D721Med (cell line): ENCODE measurements around the gene SIGLEC5.

Experiments used
- DNase-seq: peaks from one replicate; pipeline ENCODE4 v3.0.0; 2011; ENCODE audit warnings: low spot score; ENCODE audit not compliant: insufficient read length
- FAIRE-seq: peaks from 2 replicates; lab custom pipeline; 2011; peaks lifted over from hg19 to GRCh38; lab: Jason Lieb, UNC
- CTCF ChIP-seq: IDR thresholded peaks from 2 replicates; pipeline ENCODE4 v1.5.1; 2012; ENCODE audit warnings: mild to moderate bottlenecking, control low read depth; ENCODE audit not compliant: insufficient read depth; ENCODE audit errors: missing control alignments

The SIGLEC5 gene

GRCh38 chr19:51564791-51565190 is 65.4 kb downstream of the SIGLEC5 start:
- no peak for FAIRE-seq
- no peak for TF ChIP-seq CTCF
- no peak for DNase-seq
